Nephron (organoid): ENCODE measurements around the gene ABCE1.
A peak's percentile ranks its signal among the peaks of the same experiment; 100 is the strongest.

Experiments
- H3K27ac Mint-ChIP-seq, 3 experiments: 2 replicates each; pipeline ENCODE4 v1.8.0; 2020; ENCODE audit warnings: mixed read lengths in 3 of 3, mild to moderate bottlenecking in 2 of 3, moderate library complexity in 1 of 3
- H3K27me3 Mint-ChIP-seq: 2 replicates; pipeline ENCODE4 v1.8.0; 2021; ENCODE audit warnings: low read depth, mild to moderate bottlenecking, moderate library complexity, mixed read lengths
- H3K36me3 Mint-ChIP-seq: 2 replicates; pipeline ENCODE4 v1.8.0; 2020; ENCODE audit warnings: low read depth, mixed read lengths
- H3K4me1 Mint-ChIP-seq: 2 replicates; pipeline ENCODE4 v1.8.0; 2020; ENCODE audit warnings: mixed read lengths
- H3K4me3 Mint-ChIP-seq, 3 experiments: 2 replicates each; pipeline ENCODE4 v1.8.0; 2020; ENCODE audit warnings: mild to moderate bottlenecking in 3 of 3, mixed read lengths in 3 of 3, moderate library complexity in 2 of 3
- H3K9me3 Mint-ChIP-seq: 2 replicates; pipeline ENCODE4 v1.8.0; 2020; ENCODE audit warnings: mixed read lengths
- CTCF ChIP-seq, 3 experiments: fragments of 200-600 bp; sonication (generic); IDR thresholded peaks; one replicate each; pipeline ENCODE4 v1.5.0; 2021; ENCODE audit warnings: antibody characterized with exemption in 3 of 3; ENCODE audit not compliant: unreplicated experiment in 3 of 3

Gene ABCE1

DNA sequence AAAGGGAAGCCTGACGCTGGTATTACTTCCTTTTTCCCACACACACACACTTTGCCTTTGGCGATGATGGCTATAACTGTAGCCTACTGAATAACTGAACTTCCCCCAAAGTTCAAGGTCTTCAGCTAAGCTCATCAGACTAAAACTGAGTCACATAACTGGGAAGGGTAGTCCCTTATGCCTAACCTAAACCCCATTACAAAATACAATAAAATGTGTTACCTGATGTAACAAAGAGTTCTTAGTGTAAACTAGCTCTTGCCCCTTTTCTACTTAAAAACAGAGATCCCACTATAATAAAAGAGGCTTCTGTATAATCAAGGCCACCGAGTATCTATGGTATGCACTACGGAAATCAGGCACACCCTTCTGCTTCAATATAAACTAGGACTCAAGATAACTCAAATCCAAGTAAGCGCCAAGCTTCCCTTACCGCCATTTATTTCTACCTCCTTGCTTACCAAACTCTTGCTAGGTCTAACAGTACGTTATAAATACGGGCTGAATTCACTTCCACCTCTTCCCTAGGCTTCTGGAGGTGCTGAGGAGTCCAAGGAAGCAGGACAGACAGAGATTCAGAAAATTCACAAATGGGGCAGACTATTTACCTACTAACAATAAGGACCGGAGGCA is 79.9 kb downstream of the ABCE1 start:
- Mint-ChIP-seq H3K36me3 (peaks cover 15% of the 10 kb centered on the region), H3K9me3 (no peaks in the 10 kb centered on the region), H3K27ac (peak overlapping the region; percentile 94 to 98 (median 98)), H3K4me3 (peak overlapping the region; percentile 96 to 100 (median 98)), H3K4me1 (peaks cover 36% of the 10 kb centered on the region), H3K27me3 (no peaks in the 10 kb centered on the region)
- no peak for TF ChIP-seq CTCF (IDR thresholded peaks at IDR 0.05; ENCODE audit: unreplicated experiment in 3 of 3)

- TF ChIP-seq CTCF (IDR thresholded peaks at IDR 0.05; ENCODE audit: unreplicated experiment in 3 of 3): no peak
- peaks cover 11% of the 10 kb centered on the region for H3K36me3 Mint-ChIP-seq
- H3K4me3 Mint-ChIP-seq: peak overlapping the region; percentile 96 to 100 (median 98)
- peak overlapping the region; percentile 94 to 98 (median 98) for H3K27ac Mint-ChIP-seq
- H3K4me1 Mint-ChIP-seq: peaks cover 38% of the 10 kb centered on the region
- no peaks in the 10 kb centered on the region for H3K9me3 Mint-ChIP-seq
- no peaks in the 10 kb centered on the region for H3K27me3 Mint-ChIP-seq
These were observed 80.7 kb downstream of the ABCE1 start for GRCh38 chr4:145178740-145179280.
